ENCODE measurements around the gene NHP2. TPM values are rescaled to one million over a fixed set of nuclear protein-coding genes. Genes with fewer than 3 reads are reported as not detected.

NHP2 gene
- polyA plus RNA-seq, 3 donors: 68.9 to 139 (median 108) TPM

GRCh38 chr5:178113141-178113787, 40.4 kb downstream of the NHP2 start, which contains the start of gene N4BP3:
N4BP3 (plus strand) TSS chr5:178113532; CDS start chr5:178119584, 6,052 bp downstream.
- no peaks in the 10 kb centered on the region for H3K79me2 ChIP-seq (ENCODE audit: insufficient read depth, low read length)
- no peak for TF ChIP-seq CTCF (IDR thresholded peaks at IDR 0.05)
- H3K27ac ChIP-seq (ENCODE audit: low read depth in 1 of 2, low read length in 2 of 2): no peak within 1 kb of the TSS
- H3K9me3 Mint-ChIP-seq: peaks cover 0 to 34% (median 11%) of the 10 kb centered on the region in 7 donors
- H3K27ac Mint-ChIP-seq: peak within 1 kb of the TSS in 3 of 7 donors; percentile 6 to 55 (median 45)
- peak within 1 kb of the TSS; percentile 61 to 86 for H3K4me3 Mint-ChIP-seq
- H3K27me3 ChIP-seq (ENCODE audit: control insufficient read depth in 2 of 2, insufficient read depth in 2 of 2, low read length in 2 of 2): peaks cover 48 to 83% of the 10 kb centered on the region in 2 donors
- no peak within 1 kb of the TSS for H2AFZ ChIP-seq (ENCODE audit: insufficient read depth, low read depth, low read length, poor library complexity, severe bottlenecking)
- no peaks in the 10 kb centered on the region for H3K36me3 ChIP-seq (replicated peaks in 1 of 2; ENCODE audit: control insufficient read depth in 1 of 2, insufficient read depth in 2 of 2, low read length in 2 of 2)
- peak within 1 kb of the TSS; percentile 53 for H3K4me2 ChIP-seq (replicated peaks; ENCODE audit: extremely low read depth, low read length, poor library complexity, severe bottlenecking)
- under 1% methylated on average over 96 of the region's 96 CpGs for WGBS (ENCODE audit: insufficient coverage)
- H3K4me1 Mint-ChIP-seq: peaks cover 32% of the 10 kb centered on the region
- intact Hi-C loops (cut with micrococcal nuclease): no loop called here
- H3K4me1 ChIP-seq (ENCODE audit: control insufficient read depth in 1 of 2, insufficient read depth in 2 of 2, low read length in 2 of 2): peaks cover 15 to 29% of the 10 kb centered on the region in 2 donors
- peak within 1 kb of the TSS in 1 of 3 experiments; percentile 42 for H3K4me3 ChIP-seq (replicated peaks in 1 of 3; ENCODE audit: low read depth in 2 of 3, low read length in 3 of 3)
- peaks cover 3 to 29% of the 10 kb centered on the region in 2 donors for H3K9me3 ChIP-seq (replicated peaks in 1 of 2; ENCODE audit: control insufficient read depth in 1 of 2, insufficient read depth in 1 of 2, low read length in 2 of 2)
- peak; percentile 35 to 69 (median 41) for DNase-seq
- no peaks in the 10 kb centered on the region for H3K36me3 Mint-ChIP-seq
- H3K9ac ChIP-seq (ENCODE audit: insufficient read depth, low read length, poor library complexity, severe bottlenecking): no peak within 1 kb of the TSS
- H4K20me1 ChIP-seq (ENCODE audit: insufficient read depth, low read length): no peaks in the 10 kb centered on the region
- peaks cover 73 to 88% (median 77%) of the 10 kb centered on the region in 3 donors for H3K27me3 Mint-ChIP-seq (ENCODE audit: low read depth in 3 of 3)

- no peak overlapping the region for H3K4me3 ChIP-seq (replicated peaks in 1 of 3; ENCODE audit: low read depth in 2 of 3, low read length in 3 of 3)
- peaks cover 3 to 29% of the 10 kb centered on the region in 2 donors for H3K9me3 ChIP-seq (replicated peaks in 1 of 2; ENCODE audit: control insufficient read depth in 1 of 2, insufficient read depth in 1 of 2, low read length in 2 of 2)
- H2AFZ ChIP-seq (ENCODE audit: insufficient read depth, low read depth, low read length, poor library complexity, severe bottlenecking): no peak overlapping the region
- peaks cover 74 to 88% (median 78%) of the 10 kb centered on the region in 3 donors for H3K27me3 Mint-ChIP-seq (ENCODE audit: low read depth in 3 of 3)
- H3K36me3 Mint-ChIP-seq: no peaks in the 10 kb centered on the region
- no peak overlapping the region for H3K27ac Mint-ChIP-seq
- no peak overlapping the region for H3K27ac ChIP-seq (ENCODE audit: low read depth in 1 of 2, low read length in 2 of 2)
- intact Hi-C loops (cut with micrococcal nuclease): no loop called here
- no peaks in the 10 kb centered on the region for H3K79me2 ChIP-seq (ENCODE audit: insufficient read depth, low read length)
- TF ChIP-seq CTCF (IDR thresholded peaks at IDR 0.05): no peak
- DNase-seq: no peak
- H3K4me1 ChIP-seq (ENCODE audit: control insufficient read depth in 1 of 2, insufficient read depth in 2 of 2, low read length in 2 of 2): peaks cover 15 to 31% of the 10 kb centered on the region in 2 donors
- H3K4me3 Mint-ChIP-seq: peak overlapping the region in 1 of 2 donors; percentile 81
- no peak overlapping the region for H3K9ac ChIP-seq (ENCODE audit: insufficient read depth, low read length, poor library complexity, severe bottlenecking)
- WGBS (ENCODE audit: insufficient coverage): 70% methylated on average over 3 of the region's 5 CpGs
- H3K27me3 ChIP-seq (ENCODE audit: control insufficient read depth in 2 of 2, insufficient read depth in 2 of 2, low read length in 2 of 2): peaks cover 48 to 84% of the 10 kb centered on the region in 2 donors
- H3K4me1 Mint-ChIP-seq: peaks cover 35% of the 10 kb centered on the region
- H4K20me1 ChIP-seq (ENCODE audit: insufficient read depth, low read length): no peaks in the 10 kb centered on the region
- H3K9me3 Mint-ChIP-seq: peaks cover 0 to 34% (median 11%) of the 10 kb centered on the region in 7 donors
- H3K36me3 ChIP-seq (replicated peaks in 1 of 2; ENCODE audit: control insufficient read depth in 1 of 2, insufficient read depth in 2 of 2, low read length in 2 of 2): no peaks in the 10 kb centered on the region
- no peak overlapping the region for H3K4me2 ChIP-seq (replicated peaks; ENCODE audit: extremely low read depth, low read length, poor library complexity, severe bottlenecking)
Observed at GRCh38 chr5:178112545-178112944, 41.1 kb downstream of the NHP2 start.

Measured in CD14-positive monocyte (primary cell).